Body of pancreas (tissue), 4 donors: ENCODE results near the gene MRPL10.

ENCODE experiments used
- POLR2A ChIP-seq, 3 donors: fragments of 450-650 bp; IDR thresholded peaks; one replicate each; pipeline ENCODE4 v1.6.1; 2016; ENCODE audit warnings: antibody characterized with exemption in 3 of 3, mild to moderate bottlenecking in 2 of 3
- TF ChIP-seq, protein P1 (sequence below), 7 experiments: fragments of 450-650 bp in 4 of 7; fragments of 200-600 bp in 3 of 7; sonication (generic) in 3 of 7; IDR thresholded peaks; one replicate each; pipeline ENCODE4 v1.5.1; 2016 to 2019; ENCODE audit warnings: antibody characterized with exemption in 7 of 7

DNA sequence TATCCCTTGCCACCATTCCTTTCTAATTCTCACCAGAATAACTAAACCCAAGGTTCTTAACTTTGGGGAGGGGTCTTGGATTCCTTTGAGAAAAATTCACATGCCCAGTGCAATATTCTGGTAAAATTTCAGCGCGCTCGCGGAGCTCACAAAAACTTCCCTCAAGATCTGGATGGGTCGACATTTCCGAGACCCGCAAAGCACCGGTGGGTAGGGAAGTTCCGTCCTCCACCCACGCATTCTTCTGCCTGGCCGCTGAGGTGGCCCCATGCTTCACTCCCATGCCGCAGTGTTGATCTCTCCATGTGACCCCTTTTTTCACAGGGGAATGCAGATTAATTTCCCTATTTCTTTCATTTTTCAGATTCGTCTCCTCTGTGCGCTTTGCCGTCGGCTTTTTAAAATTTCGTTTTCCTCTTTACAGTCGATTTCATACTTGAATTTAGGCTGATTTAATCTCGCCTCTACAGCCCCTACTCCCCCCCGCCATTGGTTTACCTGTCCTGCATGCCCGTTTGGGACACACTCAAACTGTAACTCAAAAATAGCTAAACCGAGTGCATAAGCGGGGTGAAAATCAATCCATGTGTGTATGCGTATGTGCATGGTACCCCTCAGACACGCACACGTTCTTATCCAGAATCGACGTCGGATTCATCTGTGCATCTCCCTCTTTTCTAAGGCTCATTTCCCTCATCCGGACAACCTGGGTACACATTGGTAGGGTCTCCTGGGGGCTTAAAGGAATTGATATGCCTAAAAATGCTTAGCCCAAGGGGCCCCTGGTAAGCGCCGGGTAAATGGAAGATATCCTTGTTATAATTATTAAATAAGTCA, 21.0 kb upstream of the MRPL10 start:
- TF ChIP-seq, protein P1, sequence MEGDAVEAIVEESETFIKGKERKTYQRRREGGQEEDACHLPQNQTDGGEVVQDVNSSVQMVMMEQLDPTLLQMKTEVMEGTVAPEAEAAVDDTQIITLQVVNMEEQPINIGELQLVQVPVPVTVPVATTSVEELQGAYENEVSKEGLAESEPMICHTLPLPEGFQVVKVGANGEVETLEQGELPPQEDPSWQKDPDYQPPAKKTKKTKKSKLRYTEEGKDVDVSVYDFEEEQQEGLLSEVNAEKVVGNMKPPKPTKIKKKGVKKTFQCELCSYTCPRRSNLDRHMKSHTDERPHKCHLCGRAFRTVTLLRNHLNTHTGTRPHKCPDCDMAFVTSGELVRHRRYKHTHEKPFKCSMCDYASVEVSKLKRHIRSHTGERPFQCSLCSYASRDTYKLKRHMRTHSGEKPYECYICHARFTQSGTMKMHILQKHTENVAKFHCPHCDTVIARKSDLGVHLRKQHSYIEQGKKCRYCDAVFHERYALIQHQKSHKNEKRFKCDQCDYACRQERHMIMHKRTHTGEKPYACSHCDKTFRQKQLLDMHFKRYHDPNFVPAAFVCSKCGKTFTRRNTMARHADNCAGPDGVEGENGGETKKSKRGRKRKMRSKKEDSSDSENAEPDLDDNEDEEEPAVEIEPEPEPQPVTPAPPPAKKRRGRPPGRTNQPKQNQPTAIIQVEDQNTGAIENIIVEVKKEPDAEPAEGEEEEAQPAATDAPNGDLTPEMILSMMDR (IDR thresholded peaks at IDR 0.05): no peak
- no peak for TF ChIP-seq POLR2A (IDR thresholded peaks at IDR 0.05)
